Hepatocyte (in vitro differentiated cells): ENCODE results near the gene LDLRAD4.

Source experiments
- EZH2 ChIP-seq: fragments of 200-600 bp; sonication (generic); IDR thresholded peaks from 2 replicates; pipeline ENCODE4 v1.6.1; 2016; ENCODE audit warnings: antibody characterized with exemption, mild to moderate bottlenecking, borderline replicate concordance
- TF ChIP-seq, protein P1 (sequence below): fragments of 200-600 bp; sonication (generic); IDR thresholded peaks from 2 replicates; pipeline ENCODE4 v1.5.1; 2016; ENCODE audit warnings: antibody characterized with exemption, mild to moderate bottlenecking; ENCODE audit not compliant: poor library complexity

DNA sequence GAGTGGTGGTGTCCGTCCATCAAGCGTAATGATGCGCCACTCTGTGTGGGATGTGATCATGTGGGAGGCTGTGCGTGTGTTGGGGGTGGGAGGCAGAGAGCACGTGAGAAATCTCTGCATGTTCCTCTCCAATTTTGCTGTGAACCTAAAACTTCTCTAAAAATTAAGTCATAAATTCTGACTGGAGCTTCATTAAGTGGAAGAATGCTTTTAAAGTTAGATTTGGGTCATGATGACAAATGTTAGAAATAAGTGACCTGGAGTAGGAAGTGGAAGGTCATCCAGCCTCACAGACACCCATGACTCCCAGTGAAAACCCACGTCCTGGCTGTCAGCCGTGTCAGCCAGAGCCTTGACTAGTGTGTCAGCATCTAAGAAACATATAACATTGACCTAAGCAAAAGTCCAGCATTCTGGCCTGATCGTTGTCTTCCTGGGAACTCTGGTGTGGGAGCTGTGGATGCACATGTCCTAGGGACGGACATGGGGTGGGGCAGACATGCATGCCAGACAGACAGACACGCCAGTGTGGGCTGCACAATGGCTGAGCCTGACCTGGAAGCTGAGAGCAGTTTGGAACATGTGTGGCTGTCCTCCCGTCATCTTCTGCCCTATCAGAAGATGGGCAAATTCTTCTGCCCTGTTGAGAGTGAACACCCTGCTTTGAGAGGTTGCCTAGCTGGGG lies 262.2 kb downstream of the LDLRAD4 start:
- TF ChIP-seq, protein P1, sequence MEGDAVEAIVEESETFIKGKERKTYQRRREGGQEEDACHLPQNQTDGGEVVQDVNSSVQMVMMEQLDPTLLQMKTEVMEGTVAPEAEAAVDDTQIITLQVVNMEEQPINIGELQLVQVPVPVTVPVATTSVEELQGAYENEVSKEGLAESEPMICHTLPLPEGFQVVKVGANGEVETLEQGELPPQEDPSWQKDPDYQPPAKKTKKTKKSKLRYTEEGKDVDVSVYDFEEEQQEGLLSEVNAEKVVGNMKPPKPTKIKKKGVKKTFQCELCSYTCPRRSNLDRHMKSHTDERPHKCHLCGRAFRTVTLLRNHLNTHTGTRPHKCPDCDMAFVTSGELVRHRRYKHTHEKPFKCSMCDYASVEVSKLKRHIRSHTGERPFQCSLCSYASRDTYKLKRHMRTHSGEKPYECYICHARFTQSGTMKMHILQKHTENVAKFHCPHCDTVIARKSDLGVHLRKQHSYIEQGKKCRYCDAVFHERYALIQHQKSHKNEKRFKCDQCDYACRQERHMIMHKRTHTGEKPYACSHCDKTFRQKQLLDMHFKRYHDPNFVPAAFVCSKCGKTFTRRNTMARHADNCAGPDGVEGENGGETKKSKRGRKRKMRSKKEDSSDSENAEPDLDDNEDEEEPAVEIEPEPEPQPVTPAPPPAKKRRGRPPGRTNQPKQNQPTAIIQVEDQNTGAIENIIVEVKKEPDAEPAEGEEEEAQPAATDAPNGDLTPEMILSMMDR, result no peak
- no peak for TF ChIP-seq EZH2
